Fibroblast of lung (primary cell): ENCODE measurements around the gene TMEM89. TPM values are rescaled to one million over a fixed set of nuclear protein-coding genes. Genes with fewer than 3 reads are reported as not detected.

ENCODE experiments used
- DNase-seq, 2 donors: peaks; one replicate each; pipeline versions ENCODE4 v3.0.0 to v3.0.0-alpha.2; 2010; ENCODE audit warnings: low read depth in 2 of 2
- H2AFZ ChIP-seq: 2 replicates; pipeline ENCODE4 v1.5.1; 2012; ENCODE audit warnings: low read length, control low read depth, inconsistent platforms
- H3K27ac ChIP-seq: 2 replicates; pipeline ENCODE4 v1.5.1; 2011; ENCODE audit warnings: low read length, control low read depth; ENCODE audit not compliant: insufficient read depth
- H3K27me3 ChIP-seq: 2 replicates; pipeline ENCODE4 v1.5.1; 2011; ENCODE audit warnings: mild to moderate bottlenecking, low read length; ENCODE audit not compliant: control insufficient read depth, insufficient read depth
- H3K36me3 ChIP-seq: 2 replicates; pipeline ENCODE4 v1.5.1; 2011; ENCODE audit warnings: low read length; ENCODE audit not compliant: control insufficient read depth, insufficient read depth
- H3K4me1 ChIP-seq: 2 replicates; pipeline ENCODE4 v1.5.1; 2011; ENCODE audit warnings: low read length; ENCODE audit not compliant: control insufficient read depth, insufficient read depth; ENCODE audit errors: extremely low read depth
- H3K4me2 ChIP-seq: 2 replicates; pipeline ENCODE4 v1.5.1; 2011; ENCODE audit warnings: low read length, control low read depth; ENCODE audit not compliant: insufficient read depth; ENCODE audit errors: extremely low read depth
- H3K4me3 ChIP-seq, 4 experiments: fragments of 200-600 bp in 1 of 4; sonication (generic) in 1 of 4; replicated peaks in 1 of 4; 2 replicates each; pipeline ENCODE4 v1.5.1; 2011 to 2016; ENCODE audit warnings: low read length in 4 of 4, low read depth in 3 of 4, mild to moderate bottlenecking in 3 of 4, control low read depth in 2 of 4, inconsistent platforms in 1 of 4, mixed read lengths in 1 of 4; ENCODE audit not compliant: insufficient read depth in 1 of 4; ENCODE audit errors: control extremely low read depth in 1 of 4
- H3K79me2 ChIP-seq: 2 replicates; pipeline ENCODE4 v1.5.1; 2012; ENCODE audit warnings: mild to moderate bottlenecking, low read length, inconsistent platforms; ENCODE audit not compliant: control insufficient read depth, insufficient read depth
- H3K9ac ChIP-seq: 2 replicates; pipeline ENCODE4 v1.5.1; 2011; ENCODE audit warnings: mild to moderate bottlenecking, low read length, control low read depth; ENCODE audit not compliant: insufficient read depth
- H3K9me3 ChIP-seq: 2 replicates; pipeline ENCODE4 v1.5.1; 2012; ENCODE audit warnings: low read depth, low read length; ENCODE audit not compliant: control insufficient read depth, insufficient read depth
- H4K20me1 ChIP-seq: 2 replicates; pipeline ENCODE4 v1.5.1; 2011; ENCODE audit warnings: low read length; ENCODE audit not compliant: control insufficient read depth, insufficient read depth; ENCODE audit errors: extremely low read depth
- EZH2 ChIP-seq: IDR thresholded peaks from 2 replicates; pipeline ENCODE4 v1.5.1; 2012; ENCODE audit warnings: low read length, control low read depth, mild to moderate bottlenecking; ENCODE audit errors: missing control alignments
- polyA plus RNA-seq, 2 donors: library from polyadenylated mRNA; depleted of rRNA in 1 of 2; stranded (reverse) in 1 of 2; unstranded in 1 of 2; fragments of >200 nt; gene quantifications; 2 replicates each; pipeline ENCODE4 v1.2.1, GENCODE V29; 2011 to 2012; ENCODE audit warnings: missing spikeins in 1 of 2
- total RNA-seq: library from RNA; depleted of rRNA; stranded (reverse); fragments of >200 nt; gene quantifications from 2 replicates; pipeline ENCODE4 v1.2.1, GENCODE V29; 2014
- TF ChIP-seq, protein P1 (sequence below), 2 donors: IDR thresholded peaks in 1 of 2; conservative IDR thresholded peaks in 1 of 2; 1 replicate in 1 of 2; 2 replicates in 1 of 2; pipeline ENCODE4 v1.5.1; 2011 to 2012; ENCODE audit warnings: low read length in 2 of 2, control low read depth in 1 of 2, inconsistent platforms in 1 of 2, low read depth in 1 of 2, mild to moderate bottlenecking in 1 of 2

The TMEM89 gene
- total and polyA plus RNA-seq, 2 donors (not counting 1 experiment from before 2014, with no cell fraction given) = not detected

DNA sequence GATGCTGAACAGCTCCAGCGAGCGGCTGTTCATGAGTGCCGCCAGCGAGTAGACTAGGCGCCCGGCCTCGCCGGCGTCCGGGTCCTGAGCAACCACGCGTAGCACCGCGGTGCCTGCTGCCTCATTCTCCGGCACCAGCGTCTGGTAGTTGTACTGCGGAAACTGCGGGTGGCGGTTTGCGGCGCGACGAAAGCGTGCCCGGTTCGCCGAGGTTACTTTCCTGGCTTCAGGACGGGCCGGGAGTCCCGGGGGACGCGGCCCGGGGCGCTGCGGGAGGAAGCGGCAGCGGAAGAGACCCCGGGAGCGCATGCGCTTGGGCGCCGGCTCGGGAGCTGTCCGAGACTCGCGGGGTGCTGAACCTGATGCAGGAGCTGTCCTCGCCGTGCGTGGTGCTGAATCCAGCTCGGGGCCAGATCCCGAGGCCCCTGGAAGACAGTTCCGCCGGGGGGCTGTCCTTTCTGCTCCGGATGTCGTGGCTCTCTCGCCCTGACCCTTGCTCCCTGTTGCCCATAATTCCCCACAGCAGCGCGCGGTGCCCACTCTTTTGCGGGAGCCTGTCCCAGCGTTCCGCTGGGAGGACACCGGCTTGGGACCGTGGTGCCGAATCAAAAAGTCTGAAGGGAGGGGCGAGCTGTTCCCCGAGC lies 40.1 kb upstream of the TMEM89 start:
- H4K20me1 ChIP-seq = no peaks in the 10 kb centered on the region
- H3K4me2 ChIP-seq = peak overlapping the region; percentile 84
- H3K36me3 ChIP-seq = no peaks in the 10 kb centered on the region
- H3K9ac ChIP-seq = no peak overlapping the region
- peak overlapping the region; percentile 30 to 56 (median 38) for H3K4me3 ChIP-seq
- H3K79me2 ChIP-seq = no peaks in the 10 kb centered on the region
- no peak overlapping the region for H2AFZ ChIP-seq
- peak; percentile 43 to 49 for DNase-seq
- no peaks in the 10 kb centered on the region for H3K9me3 ChIP-seq
- peaks cover 7% of the 10 kb centered on the region for H3K4me1 ChIP-seq
- TF ChIP-seq EZH2 = no peak
- TF ChIP-seq, protein P1, sequence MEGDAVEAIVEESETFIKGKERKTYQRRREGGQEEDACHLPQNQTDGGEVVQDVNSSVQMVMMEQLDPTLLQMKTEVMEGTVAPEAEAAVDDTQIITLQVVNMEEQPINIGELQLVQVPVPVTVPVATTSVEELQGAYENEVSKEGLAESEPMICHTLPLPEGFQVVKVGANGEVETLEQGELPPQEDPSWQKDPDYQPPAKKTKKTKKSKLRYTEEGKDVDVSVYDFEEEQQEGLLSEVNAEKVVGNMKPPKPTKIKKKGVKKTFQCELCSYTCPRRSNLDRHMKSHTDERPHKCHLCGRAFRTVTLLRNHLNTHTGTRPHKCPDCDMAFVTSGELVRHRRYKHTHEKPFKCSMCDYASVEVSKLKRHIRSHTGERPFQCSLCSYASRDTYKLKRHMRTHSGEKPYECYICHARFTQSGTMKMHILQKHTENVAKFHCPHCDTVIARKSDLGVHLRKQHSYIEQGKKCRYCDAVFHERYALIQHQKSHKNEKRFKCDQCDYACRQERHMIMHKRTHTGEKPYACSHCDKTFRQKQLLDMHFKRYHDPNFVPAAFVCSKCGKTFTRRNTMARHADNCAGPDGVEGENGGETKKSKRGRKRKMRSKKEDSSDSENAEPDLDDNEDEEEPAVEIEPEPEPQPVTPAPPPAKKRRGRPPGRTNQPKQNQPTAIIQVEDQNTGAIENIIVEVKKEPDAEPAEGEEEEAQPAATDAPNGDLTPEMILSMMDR (conservative IDR thresholded peaks at IDR 0.05 in 1 of 2, IDR thresholded peaks at IDR 0.05 in 1 of 2; ENCODE audit: low read depth in 1 of 2, low read length in 2 of 2) = no peak
- H3K27ac ChIP-seq = no peak overlapping the region
- peaks cover 5% of the 10 kb centered on the region for H3K27me3 ChIP-seq

DNA sequence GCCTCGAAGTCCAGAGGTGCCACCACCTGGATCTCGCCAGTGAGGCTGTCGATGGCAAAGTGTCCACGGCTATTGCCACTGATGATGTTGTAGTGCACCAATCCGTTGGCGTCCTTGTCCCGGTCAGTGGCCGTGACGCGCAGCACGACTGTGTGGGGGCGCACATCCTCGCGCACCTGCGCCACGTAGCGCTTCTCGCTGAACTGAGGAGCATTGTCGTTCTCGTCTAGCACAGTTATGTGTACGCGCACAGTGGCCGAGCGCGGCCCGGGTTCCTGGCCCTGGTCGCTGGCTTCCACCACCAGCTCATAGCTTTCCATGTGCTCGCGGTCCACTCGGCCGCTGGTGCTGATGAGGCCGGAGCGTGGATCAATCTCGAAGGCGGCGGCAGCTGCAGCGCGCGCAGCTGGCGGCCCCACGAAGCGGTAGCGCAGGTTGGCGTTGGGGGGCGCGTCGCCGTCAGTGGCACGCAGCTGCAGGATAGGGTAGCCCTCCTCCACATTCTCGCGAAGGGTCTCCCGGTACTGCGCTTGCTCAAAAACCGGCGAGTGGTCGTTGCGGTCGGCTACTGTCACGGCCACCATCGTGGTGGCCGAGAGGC lies 39.3 kb upstream of the TMEM89 start:
- peaks cover 5% of the 10 kb centered on the region for H3K27me3 ChIP-seq
- H3K4me1 ChIP-seq = peaks cover 7% of the 10 kb centered on the region
- TF ChIP-seq EZH2 = no peak
- TF ChIP-seq, protein P1 (conservative IDR thresholded peaks at IDR 0.05 in 1 of 2, IDR thresholded peaks at IDR 0.05 in 1 of 2; ENCODE audit: low read depth in 1 of 2, low read length in 2 of 2) = no peak
- no peak overlapping the region for H2AFZ ChIP-seq
- no peaks in the 10 kb centered on the region for H4K20me1 ChIP-seq
- H3K79me2 ChIP-seq = no peaks in the 10 kb centered on the region
- H3K27ac ChIP-seq = no peak overlapping the region
- DNase-seq = no peak
- peak overlapping the region in 1 of 4 experiments; percentile 56 for H3K4me3 ChIP-seq
- H3K4me2 ChIP-seq = no peak overlapping the region
- no peaks in the 10 kb centered on the region for H3K9me3 ChIP-seq
- H3K36me3 ChIP-seq = no peaks in the 10 kb centered on the region
- H3K9ac ChIP-seq = no peak overlapping the region

DNA sequence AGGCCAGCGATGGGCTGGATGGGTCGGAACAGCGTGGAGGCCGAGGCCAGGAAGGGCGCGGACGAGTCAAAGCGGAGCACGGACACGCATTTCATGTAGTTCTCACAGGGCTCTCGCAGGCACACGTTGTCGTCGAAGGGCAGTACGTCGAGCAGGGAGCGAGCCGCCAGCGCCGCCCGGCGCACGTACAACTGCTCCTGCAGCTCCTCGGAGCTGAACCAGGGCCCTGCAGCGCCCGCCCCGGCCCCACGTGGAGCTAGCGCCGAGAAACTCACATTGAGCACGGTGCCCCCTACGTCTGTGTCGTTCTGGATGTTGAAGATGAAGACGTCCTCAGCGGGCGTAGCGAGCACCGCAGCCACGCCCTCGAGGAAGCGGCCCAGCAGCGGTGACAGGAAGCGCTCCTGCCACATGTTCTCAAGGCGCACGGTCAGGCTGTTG lies 35.3 kb upstream of the TMEM89 start:
- H3K79me2 ChIP-seq = no peaks in the 10 kb centered on the region
- no peaks in the 10 kb centered on the region for H4K20me1 ChIP-seq
- H3K27ac ChIP-seq = no peak overlapping the region
- TF ChIP-seq EZH2 = no peak
- TF ChIP-seq, protein P1 (conservative IDR thresholded peaks at IDR 0.05 in 1 of 2, IDR thresholded peaks at IDR 0.05 in 1 of 2; ENCODE audit: low read depth in 1 of 2, low read length in 2 of 2) = no peak
- H3K27me3 ChIP-seq = peaks cover 5% of the 10 kb centered on the region
- H3K4me3 ChIP-seq = peak overlapping the region in 1 of 4 experiments; percentile 49
- H3K4me1 ChIP-seq = no peaks in the 10 kb centered on the region
- H3K4me2 ChIP-seq = peak overlapping the region; percentile 52
- peak overlapping the region; percentile 10 for H2AFZ ChIP-seq
- H3K9me3 ChIP-seq = no peaks in the 10 kb centered on the region
- no peaks in the 10 kb centered on the region for H3K36me3 ChIP-seq
- no peak overlapping the region for H3K9ac ChIP-seq
- DNase-seq = no peak
